Stimulated activated naive CD8-positive, alpha-beta T cell treated with anti-CD3 and anti-CD28 coated beads, Interleukin-15, Interleukin-2, amounts not matched to agents 100 ng/mL and 50 ng/mL, for 24 hours (primary cell): ENCODE data around the gene RCOR1.

Source experiments
- H3K27ac Mint-ChIP-seq: one replicate; pipeline ENCODE4 v1.8.0; 2021; ENCODE audit warnings: mild to moderate bottlenecking, mixed read lengths
- H3K27me3 Mint-ChIP-seq: one replicate; pipeline ENCODE4 v1.8.0; 2021; ENCODE audit warnings: mixed read lengths
- H3K36me3 Mint-ChIP-seq: one replicate; pipeline ENCODE4 v1.8.0; 2021; ENCODE audit warnings: low read depth, mixed read lengths
- H3K4me1 Mint-ChIP-seq: one replicate; pipeline ENCODE4 v1.8.0; 2021; ENCODE audit warnings: low read depth, mixed read lengths
- H3K4me3 Mint-ChIP-seq: one replicate; pipeline ENCODE4 v1.8.0; 2021; ENCODE audit warnings: mild to moderate bottlenecking, mixed read lengths
- H3K9me3 Mint-ChIP-seq: one replicate; pipeline ENCODE4 v1.8.0; 2021; ENCODE audit warnings: mixed read lengths

Gene RCOR1

GRCh38 chr14:102659797-102660196, 67.3 kb downstream of the RCOR1 start:
- Mint-ChIP-seq H3K9me3 (no peaks in the 10 kb centered on the region), H3K4me3 (no peak overlapping the region), H3K27me3 (no peaks in the 10 kb centered on the region), H3K4me1 (peaks cover 39% of the 10 kb centered on the region), H3K27ac (no peak overlapping the region), H3K36me3 (peaks cover 3% of the 10 kb centered on the region)

DNA sequence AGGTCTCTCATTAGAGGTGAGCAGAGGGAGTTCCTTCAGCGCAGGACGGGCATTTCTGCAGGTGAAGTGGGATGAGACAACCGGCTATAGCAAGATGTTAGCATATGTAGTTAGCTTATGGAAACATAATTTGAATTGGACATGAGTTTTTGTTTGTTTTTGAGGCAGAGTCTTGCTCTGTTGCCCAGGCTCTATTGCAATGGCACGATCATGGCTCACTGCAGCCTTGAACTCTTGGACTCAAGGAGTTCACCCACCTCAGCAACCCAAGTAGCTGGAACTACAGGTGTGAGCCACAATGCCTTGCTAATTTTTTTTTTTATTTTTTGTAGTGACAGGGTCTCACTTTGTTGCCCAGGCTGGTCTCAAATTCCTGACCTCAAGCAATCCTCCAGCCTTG, 69.2 kb downstream of the RCOR1 start:
- Mint-ChIP-seq H3K36me3 (peaks cover 7% of the 10 kb centered on the region), H3K27me3 (no peaks in the 10 kb centered on the region), H3K9me3 (no peaks in the 10 kb centered on the region), H3K4me1 (peaks cover 31% of the 10 kb centered on the region), H3K4me3 (no peak overlapping the region), H3K27ac (no peak overlapping the region)

DNA sequence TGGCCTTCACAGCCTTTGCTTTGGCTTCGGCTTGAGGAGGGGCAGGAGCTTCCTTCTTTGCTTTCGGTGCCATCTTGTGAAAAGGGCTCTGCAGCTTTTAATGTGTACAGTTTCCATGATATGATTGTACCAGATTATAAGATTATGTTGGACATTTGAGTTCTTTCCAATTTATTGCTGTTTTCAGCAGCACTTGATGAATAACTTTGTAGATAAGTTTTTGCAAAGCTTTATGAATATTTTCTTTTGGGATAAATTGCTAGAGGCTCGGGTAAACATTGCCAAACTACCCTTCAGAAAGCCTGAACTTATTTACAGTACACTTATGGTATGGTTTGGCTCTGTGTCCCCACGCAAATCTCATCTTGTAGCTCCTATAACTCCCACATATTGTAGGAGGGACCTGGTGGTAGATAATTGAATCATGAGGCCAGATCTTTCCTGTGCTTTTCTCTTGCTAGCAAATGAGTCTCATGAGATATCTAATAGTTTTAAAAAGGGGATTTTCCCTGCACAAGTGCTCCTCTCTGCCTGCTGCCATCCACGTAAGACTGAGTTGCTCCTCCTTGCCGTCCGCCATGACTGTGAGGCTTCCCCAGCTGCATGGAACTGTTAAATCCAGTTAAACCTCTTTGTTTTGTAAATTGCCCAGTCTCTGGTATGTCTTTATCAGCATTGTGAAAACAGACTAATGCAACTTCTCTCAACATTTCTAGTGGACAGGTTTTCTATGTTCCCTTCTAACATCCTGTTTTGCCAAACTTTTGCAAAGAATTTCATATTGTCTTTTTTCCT, 70.4 kb downstream of the RCOR1 start:
- no peaks in the 10 kb centered on the region for H3K27me3 Mint-ChIP-seq
- H3K27ac Mint-ChIP-seq: no peak overlapping the region
- H3K4me3 Mint-ChIP-seq: no peak overlapping the region
- H3K36me3 Mint-ChIP-seq: peaks cover 7% of the 10 kb centered on the region
- H3K9me3 Mint-ChIP-seq: no peaks in the 10 kb centered on the region
- H3K4me1 Mint-ChIP-seq: peaks cover 36% of the 10 kb centered on the region

DNA sequence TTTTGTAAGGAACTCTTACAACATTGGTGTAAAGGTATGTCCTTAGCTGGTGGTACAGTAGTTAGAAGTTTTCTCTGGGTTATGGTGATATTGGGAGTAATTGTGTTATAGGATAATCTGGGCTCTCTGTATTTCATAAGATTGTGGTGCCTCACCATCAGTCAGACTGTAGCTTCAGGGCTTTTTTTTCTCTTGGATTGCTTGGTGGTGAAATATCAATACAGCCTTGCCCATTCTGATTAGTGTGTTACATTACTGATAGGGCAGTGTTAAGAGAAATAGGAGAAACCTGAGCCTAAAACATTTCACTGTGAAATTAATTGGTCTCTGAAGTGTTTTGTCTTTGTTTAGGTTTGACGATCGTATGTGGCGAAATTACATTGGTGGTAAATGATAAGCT, 71.0 kb downstream of the RCOR1 start:
- Mint-ChIP-seq H3K27ac (no peak overlapping the region), H3K27me3 (no peaks in the 10 kb centered on the region), H3K4me1 (peaks cover 33% of the 10 kb centered on the region), H3K4me3 (no peak overlapping the region), H3K9me3 (no peaks in the 10 kb centered on the region), H3K36me3 (peaks cover 7% of the 10 kb centered on the region)

DNA sequence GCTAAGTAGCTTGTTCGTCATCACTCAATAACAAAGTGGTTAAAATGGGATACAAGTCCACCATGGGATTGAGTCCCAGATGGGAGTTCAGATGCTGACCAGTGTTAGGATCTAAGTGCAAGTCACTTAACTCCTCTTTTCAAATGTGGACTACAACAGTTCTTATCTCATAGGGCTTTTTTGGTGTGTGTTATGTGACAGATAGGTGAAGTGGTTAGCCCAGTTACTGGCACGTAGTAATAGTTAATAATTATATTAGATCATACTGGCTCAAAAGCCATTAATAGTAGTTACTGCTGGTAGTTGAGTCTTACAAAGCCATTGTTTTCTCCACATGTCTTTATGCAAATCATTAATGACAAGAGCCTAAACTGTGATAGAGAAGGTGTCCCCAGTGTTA, 73.2 kb downstream of the RCOR1 start:
- Mint-ChIP-seq H3K4me1 (peaks cover 23% of the 10 kb centered on the region), H3K4me3 (no peak overlapping the region), H3K36me3 (peaks cover 11% of the 10 kb centered on the region), H3K27ac (peak overlapping the region; percentile 34), H3K9me3 (no peaks in the 10 kb centered on the region), H3K27me3 (no peaks in the 10 kb centered on the region)

GRCh38 chr14:102666635-102667034, 74.2 kb downstream of the RCOR1 start:
- Mint-ChIP-seq H3K27me3 (no peaks in the 10 kb centered on the region), H3K36me3 (peaks cover 11% of the 10 kb centered on the region), H3K9me3 (no peaks in the 10 kb centered on the region), H3K27ac (no peak overlapping the region), H3K4me3 (no peak overlapping the region), H3K4me1 (peaks cover 28% of the 10 kb centered on the region)

DNA sequence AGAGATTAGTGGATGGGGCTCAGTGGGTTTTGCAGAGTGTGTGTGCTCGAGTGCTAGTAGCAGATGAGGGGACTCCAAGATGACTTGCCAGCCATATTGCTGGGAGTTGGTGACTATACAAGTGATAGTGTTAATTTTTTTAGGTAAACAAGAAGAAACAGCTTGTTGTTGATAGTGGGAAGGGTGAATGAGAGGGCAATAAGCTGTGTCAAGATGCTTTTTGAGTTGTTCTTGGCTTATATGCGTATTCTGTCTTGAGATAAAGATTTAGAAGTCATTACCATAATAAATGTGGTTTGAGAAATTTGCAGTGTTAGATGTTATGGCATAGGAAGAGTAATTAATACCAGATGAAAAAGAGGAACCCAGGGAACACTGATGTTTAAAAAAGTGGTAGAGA, 75.3 kb downstream of the RCOR1 start:
- Mint-ChIP-seq H3K4me1 (peaks cover 23% of the 10 kb centered on the region), H3K4me3 (no peak overlapping the region), H3K9me3 (peaks cover 2% of the 10 kb centered on the region), H3K27ac (peak overlapping the region; percentile 1), H3K36me3 (peaks cover 17% of the 10 kb centered on the region), H3K27me3 (no peaks in the 10 kb centered on the region)

DNA sequence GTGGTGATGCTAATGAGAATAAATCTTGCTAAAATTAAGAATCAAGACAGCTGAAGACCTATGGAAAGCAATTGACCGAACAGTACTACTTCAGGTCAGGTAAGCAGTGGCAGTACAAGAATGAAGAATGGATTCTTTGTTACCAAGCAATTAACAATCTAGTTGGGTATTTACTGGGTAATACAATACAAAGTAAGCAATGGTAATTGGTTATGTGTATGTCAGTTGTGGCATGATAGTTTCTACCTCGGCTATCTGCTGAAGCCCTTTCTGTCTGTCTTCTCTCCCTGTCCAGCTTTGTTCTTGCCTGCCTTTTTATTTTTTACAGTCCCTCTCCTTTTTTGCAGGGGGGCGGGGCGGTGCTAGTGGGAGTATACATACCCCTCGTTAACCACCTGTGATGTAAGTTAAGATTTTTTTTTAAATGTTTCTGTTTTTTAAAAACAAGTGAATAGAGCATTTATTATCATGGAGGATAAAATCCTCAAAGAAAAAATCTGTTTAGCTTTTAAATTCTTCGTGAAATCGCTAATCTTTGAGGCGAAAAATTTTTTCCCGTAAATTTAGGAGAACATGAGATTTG, 75.9 kb downstream of the RCOR1 start:
- Mint-ChIP-seq H3K36me3 (peaks cover 22% of the 10 kb centered on the region), H3K4me3 (no peak overlapping the region), H3K4me1 (peaks cover 16% of the 10 kb centered on the region), H3K27ac (no peak overlapping the region), H3K9me3 (peaks cover 4% of the 10 kb centered on the region), H3K27me3 (no peaks in the 10 kb centered on the region)

- Mint-ChIP-seq H3K4me1 (peaks cover 25% of the 10 kb centered on the region), H3K4me3 (no peak overlapping the region), H3K36me3 (peaks cover 22% of the 10 kb centered on the region), H3K27me3 (no peaks in the 10 kb centered on the region), H3K27ac (no peak overlapping the region), H3K9me3 (peaks cover 4% of the 10 kb centered on the region)
Observed at GRCh38 chr14:102671410-102671809, 79.0 kb downstream of the RCOR1 start.

- Mint-ChIP-seq H3K27ac (no peak overlapping the region), H3K36me3 (peaks cover 22% of the 10 kb centered on the region), H3K4me3 (no peak overlapping the region), H3K9me3 (peaks cover 4% of the 10 kb centered on the region), H3K27me3 (no peaks in the 10 kb centered on the region), H3K4me1 (peaks cover 24% of the 10 kb centered on the region)
Observed at GRCh38 chr14:102672410-102672960, 80.0 kb downstream of the RCOR1 start.

DNA sequence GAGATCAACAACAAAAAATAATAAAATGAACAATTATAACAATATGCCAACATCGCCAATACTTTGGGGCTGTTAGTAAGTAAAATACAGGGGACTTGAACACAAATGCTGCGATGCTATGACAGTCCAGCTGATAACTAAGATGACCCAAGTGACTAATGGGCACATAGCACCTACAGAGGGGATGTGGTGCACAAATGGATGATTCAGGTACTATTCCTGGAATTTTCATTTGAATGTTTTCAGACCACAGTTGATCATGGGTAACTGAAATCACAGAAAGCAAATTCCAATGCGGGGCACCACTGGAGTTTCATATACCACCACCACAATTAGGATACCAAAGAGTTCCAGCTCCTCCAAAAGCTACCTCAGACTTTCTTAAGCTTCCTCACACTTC, 82.9 kb downstream of the RCOR1 start:
- Mint-ChIP-seq H3K36me3 (peaks cover 18% of the 10 kb centered on the region), H3K27me3 (no peaks in the 10 kb centered on the region), H3K9me3 (peaks cover 4% of the 10 kb centered on the region), H3K4me3 (no peak overlapping the region), H3K4me1 (peaks cover 14% of the 10 kb centered on the region), H3K27ac (no peak overlapping the region)

- Mint-ChIP-seq H3K27me3 (no peaks in the 10 kb centered on the region), H3K36me3 (peaks cover 14% of the 10 kb centered on the region), H3K9me3 (no peaks in the 10 kb centered on the region), H3K4me3 (no peak overlapping the region), H3K27ac (no peak overlapping the region), H3K4me1 (peaks cover 9% of the 10 kb centered on the region)
Observed at GRCh38 chr14:102678394-102678793, 85.9 kb downstream of the RCOR1 start.

DNA sequence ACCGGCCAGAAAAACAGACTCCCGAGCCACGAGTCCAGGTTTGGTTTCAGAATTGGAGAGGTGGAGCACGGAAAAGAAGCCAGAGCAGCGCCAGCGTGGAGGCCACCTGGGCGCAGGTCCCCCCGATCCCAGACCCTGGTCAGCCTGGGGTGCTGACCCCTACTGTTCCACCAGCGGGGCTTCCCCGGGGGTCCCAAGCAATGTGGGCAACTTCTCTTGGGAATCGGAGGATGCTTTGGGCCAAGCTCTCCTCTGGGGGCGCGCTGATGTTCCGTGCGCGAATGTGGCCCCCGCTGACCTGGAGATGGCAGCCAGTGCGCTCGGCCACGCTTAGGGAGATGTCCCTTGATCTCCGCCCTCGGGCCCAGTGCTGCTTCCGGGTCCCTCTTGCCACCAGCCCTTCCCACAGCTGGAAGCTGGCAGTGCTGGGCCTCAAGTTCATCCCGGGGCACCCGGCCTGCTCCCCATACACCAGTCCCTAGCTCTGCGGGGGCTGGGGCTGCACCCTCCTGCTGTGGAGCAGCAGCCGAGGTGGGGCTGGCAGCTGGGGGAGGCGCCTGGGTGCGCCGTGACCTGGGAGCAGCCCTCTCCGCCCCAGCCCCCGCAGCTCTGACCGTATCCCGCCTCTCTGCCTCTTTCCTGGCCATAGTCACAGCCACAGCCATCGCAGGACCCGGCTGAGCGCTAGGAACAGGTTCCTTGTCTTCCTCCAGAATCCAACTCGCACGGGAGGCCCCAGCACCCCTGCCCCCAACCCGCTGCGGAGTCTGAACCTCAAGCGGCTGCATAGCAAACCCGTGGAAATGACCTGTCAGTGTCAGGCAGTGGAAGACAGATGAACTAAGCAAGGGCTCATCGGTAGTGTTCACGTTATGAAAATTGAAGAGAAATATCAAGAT, 91.2 kb downstream of the RCOR1 start:
- peaks cover 11% of the 10 kb centered on the region for H3K4me1 Mint-ChIP-seq

GRCh38 chr14:102684298-102684663, 91.8 kb downstream of the RCOR1 start:
- no peak overlapping the region for H3K27ac Mint-ChIP-seq
- H3K27me3 Mint-ChIP-seq: no peaks in the 10 kb centered on the region
- no peak overlapping the region for H3K4me3 Mint-ChIP-seq
- peaks cover 11% of the 10 kb centered on the region for H3K4me1 Mint-ChIP-seq
- H3K9me3 Mint-ChIP-seq: no peaks in the 10 kb centered on the region
- H3K36me3 Mint-ChIP-seq: peaks cover 16% of the 10 kb centered on the region

More for the DNA sequence above, 91.2 kb downstream of the RCOR1 start:
- H3K9me3 Mint-ChIP-seq: no peaks in the 10 kb centered on the region
- no peaks in the 10 kb centered on the region for H3K27me3 Mint-ChIP-seq
- no peak overlapping the region for H3K27ac Mint-ChIP-seq
- no peak overlapping the region for H3K4me3 Mint-ChIP-seq
- H3K36me3 Mint-ChIP-seq: peaks cover 16% of the 10 kb centered on the region
